Raji (cell line): ENCODE results near the gene PARD3.

Source experiments
- POLR2A ChIP-seq: IDR thresholded peaks from 2 replicates; pipeline ENCODE4 v1.6.1; 2011; ENCODE audit warnings: low read depth, low read length, control low read depth; ENCODE audit not compliant: insufficient read depth

Gene PARD3

DNA sequence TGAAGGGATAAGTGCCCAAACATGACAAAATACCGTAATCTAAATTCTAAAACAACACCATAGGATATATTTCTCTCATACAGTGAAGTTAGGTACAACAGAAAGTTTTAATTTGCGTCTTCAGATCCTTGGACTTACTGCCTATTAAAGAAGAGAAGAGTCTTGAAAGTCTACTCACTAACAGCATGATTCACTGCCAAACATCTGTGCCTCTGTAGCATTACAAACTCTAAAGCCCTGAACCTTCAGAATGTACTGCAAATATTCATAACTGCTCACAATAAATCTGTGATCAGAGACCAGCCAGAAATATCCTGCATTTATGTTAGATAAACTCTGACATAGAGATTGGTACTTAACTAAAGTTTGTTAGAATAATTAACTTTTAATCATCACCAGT, 365.3 kb downstream of the PARD3 start:
- TF ChIP-seq POLR2A = no peak

DNA sequence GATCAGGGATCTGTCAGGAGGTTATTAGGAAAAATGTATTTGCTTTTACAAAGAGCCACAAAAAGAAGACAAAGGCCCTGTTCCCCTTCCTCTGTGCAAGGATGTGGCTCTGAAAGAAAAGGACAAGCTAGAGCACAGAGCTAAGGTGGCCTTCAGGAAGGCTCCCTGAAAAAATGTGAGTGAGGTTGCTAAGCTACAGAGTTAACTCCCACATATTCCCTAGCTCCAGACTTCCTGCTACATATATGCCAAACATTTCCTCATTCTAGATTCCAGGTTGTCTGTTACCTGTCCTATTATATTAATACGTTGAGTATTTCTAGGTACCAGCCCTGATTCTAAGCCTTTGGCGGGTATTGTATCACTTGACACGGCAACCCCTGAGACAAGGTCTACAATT, 369.0 kb downstream of the PARD3 start:
- no peak for TF ChIP-seq POLR2A

DNA sequence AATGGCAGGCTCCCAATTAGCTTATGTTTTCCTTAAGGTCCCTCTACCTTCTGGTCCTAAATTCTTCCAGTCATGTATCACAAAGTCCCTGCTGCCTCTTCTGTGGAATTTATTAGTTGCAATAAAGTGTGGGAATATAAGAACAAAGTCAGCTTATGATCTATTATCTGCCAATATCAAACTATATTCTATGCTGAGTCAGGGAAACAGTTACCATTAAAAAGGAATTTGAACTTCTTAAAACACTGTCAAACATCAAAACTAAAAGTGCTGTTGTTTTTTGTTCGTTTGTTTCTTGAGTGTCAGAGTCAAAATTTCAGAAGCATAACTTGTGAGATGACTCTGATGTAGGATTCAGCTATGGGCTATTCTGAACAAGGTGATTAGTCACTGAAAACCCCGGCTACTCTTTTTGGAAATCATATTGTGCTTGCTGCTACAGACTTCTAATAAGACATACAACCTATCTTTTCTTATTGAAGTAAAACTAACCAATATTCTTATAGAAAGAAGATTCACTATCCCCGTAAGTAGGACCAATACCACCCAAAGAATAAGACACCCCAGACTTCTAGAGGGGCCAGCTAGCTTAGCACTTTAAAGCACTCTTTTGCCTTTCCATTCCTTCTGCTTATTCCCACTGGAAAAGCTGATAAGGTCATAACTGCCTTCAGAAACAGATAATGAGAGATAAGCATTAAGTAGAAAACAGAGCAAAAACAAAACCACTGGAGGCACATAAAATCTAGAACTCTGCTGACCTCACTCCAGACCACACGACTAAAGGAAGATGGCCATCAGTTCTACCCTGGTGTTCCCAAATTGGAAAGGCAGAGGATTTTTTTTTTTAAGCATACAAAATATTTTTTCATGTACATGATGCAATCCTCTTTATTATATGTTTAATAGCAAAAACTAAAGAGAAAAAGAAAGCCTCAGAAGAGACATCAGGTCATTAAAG, 370.6 kb downstream of the PARD3 start:
- TF ChIP-seq POLR2A = no peak

DNA sequence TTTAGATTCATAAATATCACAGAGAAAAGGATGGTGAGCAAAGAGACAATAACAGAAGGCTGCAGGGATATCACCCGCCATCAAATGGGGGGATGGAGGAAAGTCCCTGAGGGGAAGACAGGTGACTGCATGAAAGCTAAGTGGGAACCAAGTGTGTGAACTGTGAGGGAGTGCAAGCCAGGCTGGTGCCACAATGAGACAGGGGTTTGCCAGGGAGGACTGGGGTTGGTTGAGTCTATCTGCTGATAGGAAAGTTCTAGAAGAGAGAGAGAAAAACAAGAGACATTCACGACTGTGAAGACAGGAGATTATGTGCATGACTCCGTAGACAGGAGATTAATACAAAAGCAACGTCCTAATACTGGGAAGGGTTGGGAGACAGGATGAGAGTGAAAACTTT, 376.4 kb downstream of the PARD3 start:
- TF ChIP-seq POLR2A = no peak

DNA sequence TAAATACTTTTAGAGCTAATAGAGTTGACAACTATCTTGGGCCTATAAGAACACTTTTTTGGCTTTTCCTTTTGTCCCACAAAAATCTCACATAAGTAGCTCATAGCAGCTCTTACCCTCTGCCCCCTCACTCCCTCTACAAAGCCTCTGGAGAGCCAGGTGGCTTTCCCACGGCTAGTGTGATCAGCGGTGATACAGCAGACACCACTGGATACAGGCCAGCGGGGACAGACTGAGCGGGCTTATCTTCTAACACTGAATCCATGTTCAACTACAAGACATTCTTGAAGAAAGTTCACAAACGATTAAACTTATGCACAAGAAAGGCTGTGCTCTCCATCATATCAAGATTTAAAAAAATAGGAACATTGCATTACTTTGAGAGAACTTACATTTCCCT, 377.2 kb downstream of the PARD3 start:
- TF ChIP-seq POLR2A = no peak

DNA sequence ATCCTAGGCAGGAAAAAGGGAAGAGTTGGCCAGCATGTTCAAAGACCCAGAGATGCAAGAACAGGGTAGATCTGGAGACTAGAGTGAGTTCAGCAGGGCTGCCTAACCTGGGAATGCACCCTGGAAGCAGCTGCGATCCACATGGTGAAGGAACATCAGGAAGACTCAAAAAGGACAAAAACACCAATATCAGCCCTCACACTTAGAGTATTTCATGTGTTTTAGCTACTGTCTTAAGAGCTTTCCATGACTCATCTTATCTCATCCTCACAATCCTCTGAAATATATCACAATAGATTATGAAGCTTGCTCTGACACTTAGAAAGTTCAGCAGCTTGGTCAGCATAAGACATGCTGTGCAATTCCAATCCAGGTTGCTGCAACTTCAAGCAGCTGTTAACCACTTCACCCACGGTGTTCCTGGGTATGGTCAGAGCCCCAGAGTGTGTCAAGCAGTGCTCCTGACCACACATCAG, 380.9 kb downstream of the PARD3 start:
- no peak for TF ChIP-seq POLR2A

DNA sequence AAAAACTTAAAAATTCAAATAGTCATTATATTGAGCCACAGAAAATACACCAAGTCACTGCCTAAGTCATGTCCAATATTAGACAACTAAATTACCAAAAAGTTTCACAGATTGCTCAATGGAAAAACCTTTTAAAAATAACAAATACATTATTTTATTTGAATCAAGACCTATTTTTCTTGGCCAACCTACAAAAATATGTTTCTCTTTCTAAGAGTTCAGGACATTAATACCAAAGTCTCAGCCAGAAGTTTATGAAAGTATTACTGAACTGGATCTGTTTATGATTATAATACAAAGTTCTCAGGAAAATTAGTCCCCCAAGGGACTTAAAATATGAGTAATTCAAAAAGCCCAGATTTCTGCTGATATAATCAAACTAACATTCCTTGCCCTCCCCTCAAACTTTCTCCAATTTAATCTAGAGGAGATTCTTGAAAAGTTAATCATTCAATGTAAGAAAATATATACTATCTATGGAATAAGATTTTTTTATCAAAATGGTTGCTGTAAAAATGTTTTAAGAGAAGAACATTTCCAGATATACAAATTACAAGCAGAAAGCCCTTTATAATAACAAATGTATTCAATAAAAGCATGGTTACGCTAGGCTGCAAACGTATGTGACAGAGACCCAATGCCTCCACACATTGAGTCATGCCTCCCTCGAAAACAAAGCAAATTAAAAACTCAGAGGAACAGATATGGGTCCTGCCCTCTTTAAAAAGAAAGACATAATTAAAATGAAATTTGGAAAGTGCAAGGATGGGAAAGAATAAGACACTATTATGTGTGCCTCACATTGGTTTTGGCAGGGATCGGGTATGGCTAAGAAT, 381.6 kb downstream of the PARD3 start:
- no peak for TF ChIP-seq POLR2A

DNA sequence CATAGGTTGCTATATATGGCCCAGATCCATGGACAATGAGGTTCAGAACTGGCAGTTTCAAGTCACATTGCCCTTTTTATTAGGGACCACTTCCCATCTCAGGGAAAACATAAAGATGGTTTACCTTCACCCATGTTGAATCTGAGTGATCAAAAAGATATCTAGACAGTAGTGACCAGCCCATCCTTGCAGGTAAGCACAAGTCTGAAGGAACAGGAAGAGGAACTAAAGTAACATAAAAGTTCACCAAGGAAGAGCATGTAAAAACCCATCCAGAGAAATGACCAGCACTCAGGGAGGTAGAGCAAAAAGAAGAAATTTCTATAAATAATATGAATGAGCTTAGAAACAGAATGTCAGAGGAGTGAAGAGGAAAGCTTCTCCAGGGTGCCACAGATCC, 382.5 kb downstream of the PARD3 start:
- no peak for TF ChIP-seq POLR2A

DNA sequence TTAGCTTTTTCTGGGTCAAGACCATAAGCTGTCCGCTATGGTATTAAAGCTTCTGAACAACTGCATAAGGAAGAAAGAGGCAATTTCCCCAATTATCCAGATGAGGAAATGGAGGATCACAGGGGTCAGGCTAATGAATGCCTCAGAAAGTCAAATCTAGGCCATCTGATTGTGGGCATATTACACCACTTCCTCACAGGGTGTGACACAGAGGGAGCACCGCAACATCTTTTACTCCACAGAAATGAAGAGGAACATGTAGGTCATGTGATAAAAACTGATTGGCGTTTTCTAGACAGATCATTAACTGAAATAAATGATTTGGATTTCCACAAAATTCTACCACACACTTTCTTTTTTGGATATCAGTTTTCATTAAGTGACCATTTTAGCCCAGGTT, 384.4 kb downstream of the PARD3 start:
- TF ChIP-seq POLR2A = no peak

DNA sequence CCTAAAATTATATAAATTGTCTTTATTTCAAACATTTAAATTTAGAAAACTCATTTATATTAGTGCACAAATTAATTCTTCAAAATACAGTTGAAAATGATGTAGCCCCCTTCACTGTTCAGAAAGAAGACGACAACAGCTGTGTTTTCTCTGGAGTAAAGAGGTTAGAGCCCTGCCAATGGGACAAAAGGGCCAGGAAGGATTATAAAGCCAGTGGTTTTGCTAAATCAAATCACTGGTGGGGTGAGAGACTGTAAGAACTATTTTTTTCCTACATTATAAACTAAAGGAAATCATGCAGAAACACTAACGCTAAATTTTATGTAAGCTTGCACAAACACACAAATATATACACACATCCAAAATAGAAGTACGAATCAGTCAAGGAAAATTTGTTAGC, 386.6 kb downstream of the PARD3 start:
- TF ChIP-seq POLR2A = no peak

DNA sequence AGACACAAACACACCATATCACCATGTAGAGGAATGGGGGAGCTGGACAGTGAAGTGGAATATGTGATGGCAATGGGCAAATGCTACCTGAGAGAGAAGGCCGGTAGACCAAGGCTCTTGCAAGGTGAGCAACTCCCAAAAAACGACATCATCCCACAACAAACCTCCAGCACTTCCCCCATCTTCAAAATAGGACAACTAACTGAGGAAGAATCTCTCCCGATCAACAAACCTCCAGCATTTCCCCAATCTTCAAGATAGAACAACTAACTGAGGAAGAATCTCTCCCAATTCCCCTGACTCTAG, 387.2 kb downstream of the PARD3 start:
- TF ChIP-seq POLR2A = no peak

DNA sequence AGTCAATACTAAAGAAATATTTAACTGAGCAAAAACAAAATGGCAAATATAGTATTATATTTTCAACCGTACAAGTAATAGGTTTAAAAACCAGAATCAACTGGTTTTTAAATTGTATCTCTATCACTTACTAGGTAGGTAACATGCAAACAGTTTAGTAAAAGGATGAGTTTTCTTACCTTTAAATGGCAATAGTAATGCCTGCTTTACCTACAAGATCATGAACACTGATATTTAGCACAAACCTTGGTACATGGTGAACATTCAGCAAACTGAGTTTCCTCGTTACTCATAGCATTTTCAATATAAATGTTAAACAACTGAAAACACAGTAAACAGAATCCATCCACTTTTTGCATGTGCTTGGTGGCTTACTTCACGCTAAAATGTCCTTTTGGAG, 389.1 kb downstream of the PARD3 start:
- no peak for TF ChIP-seq POLR2A

DNA sequence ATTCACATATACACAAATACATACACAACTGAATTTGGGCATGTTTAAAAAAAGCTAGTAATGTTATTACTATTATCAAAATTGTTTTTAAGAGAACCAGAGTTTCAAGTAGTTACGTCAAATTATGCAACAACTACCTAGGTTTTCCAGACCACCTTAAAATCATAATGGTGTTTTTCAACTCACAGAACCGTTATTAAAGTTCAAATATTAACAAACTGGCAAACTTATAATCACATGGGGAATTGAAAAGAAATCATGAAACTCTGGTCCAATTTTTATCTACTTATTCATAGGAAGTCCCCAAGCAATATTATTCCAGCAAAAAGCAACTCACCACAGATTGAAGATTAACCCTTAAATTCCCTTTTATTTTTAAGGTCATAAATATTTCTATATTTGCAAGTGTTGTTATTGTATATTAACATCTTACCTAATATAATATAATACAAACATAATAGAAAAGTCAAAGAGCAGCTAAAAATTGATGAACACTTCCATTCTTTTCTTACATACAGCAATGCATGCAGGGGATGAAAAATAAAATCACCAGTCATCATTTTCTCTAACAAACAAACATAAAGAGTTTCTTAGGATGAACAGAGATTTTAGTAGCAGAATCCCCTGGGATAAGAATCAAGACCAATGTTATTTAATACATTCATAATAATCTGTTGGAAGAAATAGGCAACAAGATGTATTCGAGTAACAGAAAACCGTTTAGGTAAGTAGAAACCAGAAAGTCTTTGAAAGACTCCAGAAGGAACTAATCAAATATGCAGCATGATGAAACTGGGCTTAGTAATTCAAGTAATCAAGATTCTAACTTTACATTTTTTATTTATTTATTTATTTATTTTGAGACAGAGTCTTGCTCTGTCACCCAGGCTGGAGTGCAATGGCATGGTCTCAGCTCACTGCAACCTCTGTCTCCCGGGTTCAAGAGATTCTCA, 391.1 kb downstream of the PARD3 start:
- no peak for TF ChIP-seq POLR2A

DNA sequence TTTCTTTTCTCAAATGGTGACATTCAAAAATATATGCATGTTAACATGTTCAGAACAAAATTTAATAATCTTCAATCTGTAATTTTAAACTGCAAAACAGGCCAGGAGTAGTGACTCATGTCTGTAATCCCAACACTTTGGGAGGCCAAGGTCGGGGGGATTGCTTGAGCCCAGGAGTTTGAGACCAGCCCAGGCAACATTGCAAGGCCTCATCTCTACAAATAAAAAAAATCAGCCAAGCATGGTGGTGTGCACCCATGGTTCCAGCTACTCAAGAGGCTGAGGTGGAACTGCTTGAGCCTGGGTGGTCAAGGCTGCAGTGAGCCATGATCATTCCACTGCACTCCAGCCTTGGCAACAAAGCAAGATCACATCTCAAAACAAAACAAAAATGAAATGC, 394.3 kb downstream of the PARD3 start:
- no peak for TF ChIP-seq POLR2A

DNA sequence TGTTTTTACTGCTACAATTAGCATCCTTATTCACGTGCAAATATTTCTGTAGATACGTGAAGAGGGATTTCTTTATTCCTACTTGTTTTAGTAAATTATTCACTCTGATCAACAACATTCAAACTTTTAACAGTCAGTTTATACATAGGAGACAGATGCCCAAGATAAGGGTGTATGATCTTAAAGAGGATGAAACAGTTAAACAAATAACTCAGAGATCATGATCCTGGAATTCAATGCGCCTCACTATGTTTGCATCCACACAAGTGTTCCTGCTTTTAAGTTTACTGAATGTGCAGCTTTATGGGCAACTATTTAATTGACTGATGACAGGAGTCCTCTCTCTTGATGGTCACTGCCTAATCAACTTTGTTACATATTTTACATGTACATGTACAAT, 394.8 kb downstream of the PARD3 start:
- no peak for TF ChIP-seq POLR2A
